ELF-1 (cell line): ENCODE data around the gene GDI1.

Experiments used
- DNase-seq: peaks from one replicate; pipeline ENCODE4 v3.0.0-alpha.2; 2016; ENCODE audit warnings: low read depth, low spot score

Gene GDI1

DNA sequence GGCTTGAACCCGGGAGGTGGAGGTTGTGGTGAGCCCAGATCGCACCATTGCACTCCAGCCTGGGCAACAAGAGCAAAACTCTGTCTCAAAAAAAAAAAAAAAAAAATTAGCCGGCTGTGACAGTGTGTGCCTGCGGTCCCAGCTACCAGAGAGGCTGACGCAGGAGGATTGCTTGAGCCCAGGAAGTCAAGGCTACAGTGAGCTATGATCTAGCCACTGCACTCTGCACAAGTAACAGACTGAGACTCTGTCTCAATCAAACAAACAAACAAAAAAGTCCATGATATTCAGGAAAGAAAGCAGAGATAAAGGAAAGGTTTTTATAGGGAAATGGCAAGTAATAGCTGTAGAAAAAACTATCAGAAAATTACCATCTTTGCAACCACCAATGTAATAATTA is 44.2 kb downstream of the GDI1 start:
- DNase-seq, result no peak

DNA sequence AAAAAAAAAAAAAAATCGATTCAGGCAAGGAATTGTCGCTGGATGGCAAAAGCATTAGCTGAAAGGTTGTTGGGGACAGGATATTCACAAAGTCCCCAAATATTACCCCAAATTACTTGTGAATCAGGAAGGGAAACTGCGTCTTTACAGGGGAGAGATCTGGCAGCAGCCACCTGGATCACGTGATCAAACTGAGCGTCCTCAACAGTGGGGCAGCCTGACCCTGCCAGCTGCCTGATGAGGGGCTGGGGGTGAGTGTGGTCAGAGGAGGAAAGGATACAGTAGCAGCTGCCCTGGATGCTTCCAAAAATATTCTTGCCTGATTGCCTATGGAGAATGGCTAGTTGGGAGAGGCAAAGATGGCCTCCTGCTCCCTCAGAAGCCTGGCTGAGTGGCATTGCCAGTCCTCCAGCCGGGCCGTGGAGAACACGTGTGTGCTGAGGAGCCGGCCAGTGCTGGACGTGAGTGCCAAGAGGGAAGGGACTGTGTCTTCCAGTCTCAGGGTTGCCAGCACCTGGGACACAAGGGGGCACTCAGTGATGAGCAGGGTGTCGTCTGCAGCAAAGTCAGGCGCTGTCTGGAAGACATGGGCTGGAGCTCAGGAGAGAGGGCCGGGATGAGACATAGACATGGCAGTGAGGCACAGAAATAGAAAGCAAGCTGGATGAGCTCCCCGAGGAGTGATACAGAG is 45.1 kb downstream of the GDI1 start:
- DNase-seq, result no peak

DNA sequence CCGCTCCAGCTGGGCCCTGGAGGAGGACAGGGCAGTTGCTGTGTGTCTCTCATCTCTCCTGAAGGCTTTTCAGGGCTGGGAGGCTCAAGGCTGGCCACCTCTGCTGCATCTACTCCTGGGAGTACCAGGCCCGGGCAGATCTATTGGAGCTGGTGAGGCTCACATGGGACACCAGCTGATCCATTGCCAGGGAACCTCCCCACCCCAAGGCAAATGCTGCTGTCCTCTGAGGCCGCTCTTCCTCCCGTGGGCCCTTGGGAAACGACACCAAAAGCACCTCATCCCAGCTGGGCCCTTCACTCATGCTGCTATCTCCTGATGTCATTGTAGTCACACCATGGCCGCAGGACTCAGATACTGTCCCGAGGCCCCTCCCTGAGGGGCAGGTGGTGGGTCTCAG is 45.8 kb downstream of the GDI1 start:
- DNase-seq, result no peak

DNA sequence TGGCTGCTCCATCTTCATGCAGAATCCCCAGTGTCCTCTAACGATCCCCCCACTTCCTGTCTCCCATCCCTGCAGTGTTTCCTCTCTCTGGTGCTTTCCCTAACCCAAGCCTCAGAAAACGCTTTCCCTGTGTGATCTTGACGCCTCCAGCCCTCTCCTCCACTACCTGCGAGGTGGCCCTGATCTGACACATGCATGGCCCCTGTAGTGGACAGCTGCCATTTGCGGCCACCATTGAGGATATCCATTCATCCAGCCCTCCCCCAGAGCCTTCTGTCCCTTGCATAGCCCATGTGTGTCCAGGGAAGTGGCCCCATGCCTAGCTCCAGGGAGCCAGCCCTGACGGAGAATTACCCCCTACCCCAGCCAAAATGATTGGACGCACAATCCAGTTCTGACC is 46.4 kb downstream of the GDI1 start:
- no peak for DNase-seq

DNA sequence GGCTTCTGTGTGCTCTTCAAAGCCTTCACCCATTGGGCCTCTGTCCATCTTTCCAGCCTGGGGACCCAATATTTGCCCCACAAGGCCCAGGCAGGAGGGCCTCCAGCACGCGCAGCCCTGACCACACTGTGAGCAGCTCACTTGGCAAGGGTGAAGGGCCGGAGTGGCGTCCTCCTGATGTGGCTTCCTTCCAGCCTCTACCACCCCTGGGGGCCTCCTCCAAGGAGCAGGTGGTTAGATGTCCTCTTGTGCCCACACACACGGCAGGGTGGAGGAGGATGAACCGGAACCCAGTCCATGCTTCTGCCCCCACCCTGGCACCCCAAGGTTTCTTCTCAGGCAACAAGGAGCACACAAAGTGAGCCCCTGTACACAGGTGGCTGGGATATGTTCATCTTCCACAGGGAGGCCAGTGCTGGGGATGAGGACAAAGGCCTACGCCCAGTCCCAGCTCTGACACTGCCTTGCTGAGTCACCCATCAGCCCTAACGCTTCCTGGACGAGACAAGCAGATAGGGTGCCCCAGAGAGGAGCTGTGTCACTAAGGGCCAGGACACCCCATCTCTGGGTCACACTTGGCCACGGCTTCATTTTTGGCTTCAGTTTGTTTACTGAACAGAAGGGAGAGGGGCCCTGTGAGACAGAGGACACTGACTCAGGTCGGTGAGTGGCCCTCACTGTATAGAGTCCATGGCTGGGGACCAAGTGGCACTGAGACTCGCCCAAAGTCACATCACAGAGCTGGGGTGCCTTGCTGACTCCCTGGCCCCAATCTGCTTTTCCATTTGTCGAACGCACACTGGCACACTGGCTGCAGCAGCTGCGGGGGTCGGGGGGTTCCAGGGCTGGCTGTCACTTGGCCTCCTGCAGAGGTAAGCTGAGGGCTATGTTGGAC is 47.5 kb downstream of the GDI1 start:
- no peak for DNase-seq

DNA sequence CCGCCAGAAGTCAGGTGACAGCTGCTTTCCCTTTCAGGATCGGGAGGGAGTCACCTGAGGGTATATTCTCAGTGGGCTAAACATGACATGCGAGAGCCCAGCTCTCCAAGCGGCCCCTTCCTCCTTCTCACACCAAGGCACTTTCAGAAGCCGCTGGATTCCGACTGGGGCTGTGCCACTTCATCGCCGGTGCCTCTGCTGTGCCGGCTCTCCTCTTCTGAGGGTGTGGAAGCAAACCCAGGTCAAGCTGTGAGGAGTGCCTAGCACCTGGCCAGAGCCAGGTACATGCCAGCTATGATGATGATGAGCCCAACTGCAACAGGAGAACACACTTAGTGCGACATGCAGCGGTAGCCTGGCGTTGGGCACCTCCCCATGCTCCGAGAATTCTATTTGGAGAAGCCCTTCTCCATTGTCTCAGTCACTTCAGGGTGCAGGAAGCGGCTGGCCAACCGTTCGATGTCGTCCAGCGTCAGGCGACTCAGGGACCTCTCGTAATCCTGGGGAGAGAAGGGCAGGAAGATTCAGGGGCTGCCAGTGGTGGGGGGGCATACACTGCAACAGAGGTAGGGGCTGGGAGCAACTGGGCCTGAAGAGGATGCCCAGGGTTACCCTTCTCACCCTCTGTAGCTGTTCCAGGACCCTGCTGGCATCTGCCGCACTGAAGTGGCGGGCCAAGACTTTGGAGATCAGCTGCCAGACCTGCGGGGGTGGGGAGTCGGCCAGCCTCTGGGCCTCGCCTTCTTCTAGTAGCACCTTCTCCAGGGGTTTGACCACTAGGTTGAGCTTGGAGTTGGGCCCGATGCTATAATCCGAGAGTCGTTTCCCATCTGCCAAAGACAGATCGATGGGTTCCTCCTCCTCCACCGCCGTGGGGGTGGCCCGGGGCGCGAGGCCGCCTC is 48.4 kb downstream of the GDI1 start:
- DNase-seq, result peak; percentile 17

DNA sequence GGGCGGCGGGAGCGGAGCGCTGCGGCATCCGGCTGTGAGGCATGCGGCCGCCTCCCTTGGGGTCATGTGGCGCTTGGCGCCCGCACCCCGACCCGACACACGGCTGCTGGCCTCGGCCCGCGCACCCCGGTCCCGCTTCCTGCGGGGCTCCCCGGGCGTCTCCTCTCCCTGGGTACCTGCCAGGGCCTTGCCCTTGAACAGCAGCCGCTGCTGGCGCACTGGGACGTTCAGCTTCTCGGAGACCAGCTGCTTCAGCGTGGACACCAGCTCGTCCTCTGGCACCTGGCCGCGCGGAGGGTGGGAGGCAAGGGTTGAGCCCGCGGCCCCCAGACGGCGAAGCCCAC is 49.1 kb downstream of the GDI1 start:
- DNase-seq, result peak; percentile 48

DNA sequence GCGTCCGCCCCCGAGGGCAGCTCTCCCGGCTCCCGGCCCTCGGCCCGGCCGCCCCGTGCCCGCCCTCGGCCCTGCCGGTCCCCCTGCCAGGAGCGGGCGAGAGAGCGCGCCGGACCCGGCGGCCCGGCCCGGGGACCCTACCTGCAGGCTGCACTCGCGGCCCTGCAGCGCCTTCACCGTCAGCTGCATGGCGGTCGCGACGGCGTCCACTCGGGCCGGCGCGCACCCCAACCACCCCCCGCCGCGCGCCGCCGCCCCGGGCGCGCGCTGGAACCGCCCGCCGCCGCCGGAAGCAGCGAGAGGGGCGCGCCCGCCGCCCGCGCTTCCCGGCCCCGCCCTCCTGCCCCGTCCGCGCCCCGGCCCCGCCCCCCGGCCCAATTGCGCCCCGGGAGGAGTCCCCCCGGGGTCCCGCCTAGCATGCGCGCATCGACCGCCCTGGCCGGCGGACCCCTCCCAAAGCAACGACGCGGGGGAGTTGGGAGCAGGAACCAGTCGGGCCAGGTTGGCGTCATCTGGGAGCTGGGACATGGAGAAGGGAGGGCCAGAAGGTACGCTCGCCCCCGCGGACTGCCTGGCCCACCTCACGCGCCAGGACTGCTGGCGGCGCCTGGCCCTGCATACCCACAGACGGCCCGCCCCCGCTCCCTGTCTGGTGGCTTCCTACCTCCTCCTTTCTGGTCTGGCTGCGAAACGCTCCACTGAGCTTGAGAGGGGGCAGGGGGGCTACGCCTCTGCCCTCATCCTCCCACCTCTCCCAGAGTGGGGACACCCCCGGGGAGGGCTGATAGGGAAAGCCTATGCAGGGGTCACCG is 49.6 kb downstream of the GDI1 start, which contains the start of gene UBL4A:
Gene UBL4A (minus strand): TSS at position 220 of the 812 bp plus-strand sequence. CDS start 31 bp downstream, at position 189.
- peak; percentile 79 for DNase-seq

DNA sequence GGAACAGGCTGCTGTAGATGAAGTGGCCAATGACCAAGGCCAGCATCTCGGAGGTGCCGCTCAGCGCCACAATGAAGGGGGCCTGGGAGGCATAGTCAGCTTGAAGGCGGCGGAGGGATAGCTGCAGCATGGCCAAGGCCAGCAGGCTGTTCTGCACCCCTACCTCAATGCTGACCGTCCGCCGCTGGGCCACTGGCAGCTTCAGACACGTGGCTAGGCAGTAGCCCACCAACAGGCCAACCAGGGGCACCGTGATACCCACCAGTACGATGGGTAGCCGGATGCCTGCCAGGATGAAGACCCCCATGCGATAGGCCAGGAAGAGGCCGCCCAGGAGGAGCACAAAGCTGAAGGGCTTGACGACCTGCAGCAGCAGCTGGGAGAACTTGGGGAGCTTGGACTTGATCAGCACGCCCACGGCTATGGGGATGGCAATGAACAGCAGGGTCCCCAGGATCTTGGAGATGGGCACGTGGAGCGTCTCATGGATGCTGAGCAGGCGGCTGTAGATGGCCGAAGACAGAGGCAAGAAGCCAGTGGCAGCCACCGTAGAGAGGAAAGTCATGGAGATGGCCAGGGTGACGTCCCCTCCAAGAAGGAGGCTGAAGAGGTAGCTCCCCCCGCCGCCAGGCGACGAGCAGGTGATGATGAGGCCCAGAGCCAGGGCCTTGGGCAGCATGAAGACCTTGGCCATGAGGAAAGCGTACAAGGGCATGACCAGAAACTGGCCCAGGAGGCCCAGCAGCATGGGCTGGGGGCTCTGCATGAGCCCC is 50.8 kb downstream of the GDI1 start:
- DNase-seq, result no peak

DNA sequence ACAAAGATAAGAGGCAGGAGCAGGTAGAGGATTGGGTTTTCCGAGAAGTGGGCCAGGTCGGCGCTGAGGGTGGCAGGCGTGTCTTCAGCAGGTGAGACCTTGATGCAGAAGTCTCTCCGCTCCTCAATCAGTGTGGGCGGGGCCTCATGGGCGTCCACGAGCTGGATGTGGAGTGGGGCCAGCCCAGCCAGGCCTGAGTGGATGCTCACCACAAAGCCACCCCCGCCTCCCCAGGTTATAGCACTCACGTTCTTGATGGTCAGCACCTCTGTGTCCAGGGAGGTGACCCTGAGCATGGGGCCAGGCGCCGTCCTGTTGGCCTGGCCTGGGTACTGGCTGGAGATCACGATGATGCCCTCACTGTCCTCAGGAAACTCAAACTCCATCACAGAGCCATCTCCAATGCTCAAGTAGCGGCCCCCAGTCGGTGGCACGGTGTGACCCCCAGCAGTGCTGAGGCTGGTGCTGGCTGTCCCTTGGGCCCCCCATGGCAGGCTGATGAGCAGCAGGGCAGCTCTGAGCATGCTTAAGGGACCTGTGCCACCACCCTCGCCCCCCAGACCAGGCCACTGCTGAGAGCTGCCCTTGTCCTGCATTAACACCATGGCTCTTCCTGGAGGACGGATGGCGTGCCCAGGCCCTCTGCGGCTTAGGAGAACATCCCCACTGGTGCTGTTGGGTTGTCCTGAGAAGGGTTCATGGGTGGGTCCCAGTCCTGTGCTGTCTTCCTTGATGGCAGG is 51.6 kb downstream of the GDI1 start:
- DNase-seq, result no peak

DNA sequence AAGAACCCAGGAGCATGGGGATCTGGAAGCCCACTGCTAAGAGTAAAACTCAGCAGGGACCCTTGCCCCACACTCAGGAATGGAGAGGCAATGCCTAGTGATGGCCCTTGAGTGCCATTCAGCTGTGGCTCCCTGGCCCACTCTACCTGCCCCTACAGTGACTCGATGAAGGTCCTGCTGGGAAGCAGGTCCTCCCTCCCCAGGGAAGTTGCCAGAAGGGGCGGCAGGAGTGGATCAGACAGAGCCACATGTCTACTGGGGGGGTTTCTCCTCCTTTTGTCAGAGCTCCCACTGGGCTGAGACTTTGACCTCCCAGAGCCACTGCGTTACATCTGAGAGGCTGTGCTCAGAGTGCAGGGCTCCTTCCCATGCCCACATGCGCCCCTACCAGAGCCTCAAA is 52.2 kb downstream of the GDI1 start:
- DNase-seq, result no peak

DNA sequence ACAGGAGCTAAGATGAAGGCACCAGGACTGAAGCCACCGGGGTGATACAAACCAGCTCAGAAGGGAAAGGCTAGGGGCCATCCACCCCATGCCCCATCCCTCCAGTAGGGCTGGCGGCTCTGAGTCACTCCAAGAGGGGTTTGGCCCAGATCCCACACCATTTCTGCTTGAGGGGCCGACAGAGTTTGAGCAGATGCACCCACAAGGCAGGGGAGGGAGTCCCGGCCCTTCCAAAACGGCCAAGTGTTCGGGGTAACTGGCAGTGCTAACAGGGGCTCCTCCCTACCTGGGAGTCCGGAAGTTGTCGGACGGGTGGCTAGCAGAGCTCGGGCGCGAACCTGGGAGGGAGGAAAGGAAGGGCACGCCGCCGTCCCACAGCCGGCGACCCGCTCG is 53.1 kb downstream of the GDI1 start:
- DNase-seq, result peak; percentile 42

DNA sequence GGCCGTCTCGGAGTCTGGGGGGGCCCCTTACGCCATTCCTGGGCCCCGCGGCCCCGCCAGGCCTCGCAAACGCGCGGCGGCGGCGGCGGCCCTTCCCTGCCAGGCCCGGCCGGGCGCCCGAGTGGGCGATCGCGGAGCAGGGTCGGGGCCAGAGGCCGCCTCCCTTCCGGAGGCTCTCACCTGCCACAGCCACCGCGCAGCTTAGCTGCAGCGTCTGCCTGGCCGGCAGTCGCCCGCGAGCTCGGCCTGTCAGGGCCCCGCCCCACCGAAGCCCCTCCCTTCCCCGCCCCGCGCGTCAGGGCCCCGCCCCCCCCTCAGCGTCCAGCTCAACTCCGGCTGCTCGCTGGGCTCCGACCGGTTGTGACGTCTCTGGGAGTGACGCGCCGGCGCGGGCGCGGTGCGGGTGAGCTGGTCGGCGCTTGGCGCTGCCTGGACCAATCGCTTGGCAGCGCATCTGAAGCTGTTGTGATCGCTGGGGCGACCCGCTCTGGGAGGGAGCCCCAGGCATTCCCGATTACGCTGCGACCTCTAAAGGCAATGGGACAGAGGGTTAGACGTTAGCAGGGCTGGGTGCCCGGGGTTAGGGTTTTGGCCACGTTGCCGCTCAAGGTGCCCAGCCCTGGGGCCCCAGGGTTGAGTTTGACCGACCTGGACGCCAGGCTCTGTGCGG is 53.6 kb downstream of the GDI1 start, which contains the start of gene SLC10A3:
Gene SLC10A3 (minus strand): TSS at position 216 of the 670 bp plus-strand sequence. CDS start 1,689 bp downstream, outside the sequence.
- peak; percentile 99 for DNase-seq
